Mesenchymal stem cell (in vitro differentiated cells and primary cell): ENCODE results near the gene NHLH1.
A peak's percentile ranks its signal among the peaks of the same experiment; 100 is the strongest.

Source experiments
- DNase-seq: peaks from one replicate; pipeline ENCODE4 v3.0.0-alpha.2; 2013
- H2AFZ ChIP-seq: one replicate; pipeline ENCODE4 v1.6.1; 2013; ENCODE audit warnings: low read depth, mild to moderate bottlenecking, control low read depth, inconsistent platforms, low read length, moderate library complexity
- H2AK5ac ChIP-seq: 2 replicates; pipeline ENCODE4 v1.6.1; 2013; ENCODE audit warnings: low read length, moderate library complexity, mild to moderate bottlenecking, inconsistent platforms; ENCODE audit not compliant: severe bottlenecking
- H2BK120ac ChIP-seq: one replicate; pipeline ENCODE4 v1.6.1; 2013; ENCODE audit warnings: low read depth, mild to moderate bottlenecking, inconsistent platforms, low read length, moderate library complexity
- H2BK12ac ChIP-seq, 2 experiments: one replicate each; pipeline ENCODE4 v1.6.1; 2013; ENCODE audit warnings: inconsistent platforms in 2 of 2, low read length in 2 of 2, mild to moderate bottlenecking in 2 of 2, moderate library complexity in 2 of 2, control low read depth in 1 of 2
- H2BK15ac ChIP-seq: one replicate; pipeline ENCODE4 v1.6.1; 2013; ENCODE audit warnings: mild to moderate bottlenecking, low read depth, inconsistent platforms; ENCODE audit not compliant: poor library complexity, severe bottlenecking
- H2BK5ac ChIP-seq: 2 replicates; pipeline ENCODE4 v1.6.1; 2013; ENCODE audit warnings: low read depth, mild to moderate bottlenecking, low read length, control low read depth, inconsistent platforms; ENCODE audit not compliant: poor library complexity, severe bottlenecking
- H3K14ac ChIP-seq, 2 experiments: one replicate each; pipeline ENCODE4 v1.6.1; 2013; ENCODE audit warnings: inconsistent platforms in 2 of 2, low read length in 2 of 2, control low read depth in 1 of 2, mild to moderate bottlenecking in 1 of 2, moderate library complexity in 1 of 2
- H3K18ac ChIP-seq, 2 experiments: one replicate each; pipeline ENCODE4 v1.6.1; 2013; ENCODE audit warnings: inconsistent platforms in 2 of 2, low read length in 2 of 2, control low read depth in 1 of 2, low read depth in 1 of 2, mild to moderate bottlenecking in 1 of 2
- H3K23ac ChIP-seq, 2 experiments: one replicate each; pipeline ENCODE4 v1.6.1; 2013; ENCODE audit warnings: inconsistent platforms in 2 of 2, low read length in 2 of 2, mild to moderate bottlenecking in 2 of 2, moderate library complexity in 2 of 2, control low read depth in 1 of 2
- H3K27ac ChIP-seq: 2 replicates; pipeline ENCODE4 v1.5.1; 2013; ENCODE audit warnings: mild to moderate bottlenecking, moderate library complexity, low read length, control low read depth, inconsistent platforms; ENCODE audit not compliant: poor library complexity, severe bottlenecking
- H3K27me3 ChIP-seq, 2 experiments: 2 replicates each; pipeline versions ENCODE4 v1.6.1 to v1.7.0; 2013; ENCODE audit warnings: low read length in 2 of 2, mild to moderate bottlenecking in 2 of 2, moderate library complexity in 2 of 2, control low read depth in 1 of 2, inconsistent platforms in 1 of 2; ENCODE audit not compliant: control insufficient read depth in 1 of 2, insufficient read depth in 1 of 2
- H3K36me3 ChIP-seq, 2 experiments: 2 replicates each; pipeline versions ENCODE4 v1.6.1 to v1.7.0; 2013; ENCODE audit warnings: low read length in 2 of 2, control low read depth in 1 of 2, inconsistent platforms in 1 of 2, low read depth in 1 of 2, mild to moderate bottlenecking in 1 of 2; ENCODE audit not compliant: insufficient read depth in 2 of 2, control insufficient read depth in 1 of 2
- H3K4ac ChIP-seq, 2 experiments: one replicate each; pipeline ENCODE4 v1.6.1; 2013; ENCODE audit warnings: inconsistent platforms in 2 of 2, low read length in 2 of 2, mild to moderate bottlenecking in 2 of 2, moderate library complexity in 2 of 2, control low read depth in 1 of 2, low read depth in 1 of 2
- H3K4me1 ChIP-seq: 2 replicates; pipeline ENCODE4 v1.6.1; 2013; ENCODE audit warnings: low read depth, low read length, control low read depth; ENCODE audit not compliant: control insufficient read depth, insufficient read depth
- H3K4me2 ChIP-seq: 2 replicates; pipeline ENCODE4 v1.6.1; 2013; ENCODE audit warnings: low read length, mild to moderate bottlenecking, inconsistent platforms; ENCODE audit not compliant: poor library complexity, severe bottlenecking
- H3K4me3 ChIP-seq, 2 experiments: 2 replicates each; pipeline versions ENCODE4 v1.5.1 to v1.7.0; 2013; ENCODE audit warnings: low read length in 2 of 2, mild to moderate bottlenecking in 2 of 2, control low read depth in 1 of 2, low read depth in 1 of 2; ENCODE audit not compliant: insufficient read depth in 1 of 2
- H3K79me1 ChIP-seq: replicated peaks from 2 replicates; pipeline ENCODE4 v1.6.1; 2013; ENCODE audit warnings: mild to moderate bottlenecking, control low read depth, low read length, inconsistent platforms; ENCODE audit not compliant: poor library complexity, severe bottlenecking
- H3K9ac ChIP-seq: 2 replicates; pipeline ENCODE4 v1.7.0; 2013; ENCODE audit warnings: mild to moderate bottlenecking, low read length, moderate library complexity
- H3K9me3 ChIP-seq: 2 replicates; pipeline ENCODE4 v1.7.0; 2013; ENCODE audit warnings: mild to moderate bottlenecking, low read length; ENCODE audit not compliant: control insufficient read depth
- H4K8ac ChIP-seq: one replicate; pipeline ENCODE4 v1.6.1; 2013; ENCODE audit warnings: inconsistent platforms, mild to moderate bottlenecking, low read length, moderate library complexity
- H4K91ac ChIP-seq: one replicate; pipeline ENCODE4 v1.6.1; 2013; ENCODE audit warnings: mild to moderate bottlenecking, low read length, inconsistent platforms
- WGBS: methylation state at CpG from one replicate; pipeline ENCODE4 v1.1.7; 2013; ENCODE audit warnings: mixed read lengths; 5-methylcytosine and 5-hydroxymethylcytosine counted together

NHLH1 gene

DNA sequence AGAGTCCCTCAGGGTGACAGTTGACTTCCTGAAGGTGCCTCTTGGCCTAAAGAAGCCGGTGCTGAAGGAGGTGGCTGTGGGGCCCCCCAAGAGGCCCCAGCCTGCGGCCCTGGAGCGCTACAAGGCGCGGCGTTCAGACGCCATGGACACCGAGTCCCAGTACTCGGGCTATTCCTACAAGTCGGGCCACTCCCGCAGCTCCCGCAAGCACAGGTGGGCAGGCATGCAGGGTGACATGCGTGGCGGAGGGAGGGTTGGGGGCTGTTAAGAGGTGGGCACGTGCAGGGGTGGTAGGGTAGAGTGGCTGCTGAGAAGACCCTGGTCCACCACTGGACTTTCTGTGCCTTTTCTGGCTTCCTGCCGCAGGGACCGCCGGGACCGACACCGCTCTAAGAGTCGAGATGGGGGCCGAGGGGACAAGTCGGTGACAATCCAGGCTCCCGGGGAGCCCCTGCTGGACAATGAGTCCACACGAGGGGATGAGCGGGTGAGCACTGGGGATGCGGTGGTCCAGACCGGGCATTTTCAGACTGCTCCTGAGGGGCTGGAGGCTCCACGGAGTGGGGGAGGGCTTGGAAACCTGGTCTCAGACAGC, 48.9 kb downstream of the NHLH1 start:
- Histone ChIP-seq H3K9ac (no peak overlapping the region), H3K27ac (no peak overlapping the region), H2BK12ac (no peak overlapping the region), H4K8ac (no peak overlapping the region), H3K18ac (no peak overlapping the region), H3K9me3 (no peaks in the 10 kb centered on the region), H3K4me2 (no peak overlapping the region), H2AFZ (no peak overlapping the region), H3K14ac (no peak overlapping the region), H3K23ac (no peak overlapping the region), H3K36me3 (peaks cover 0 to 50% of the 10 kb centered on the region in 2 experiments), H3K4me3 (no peak overlapping the region), H2BK15ac (no peak overlapping the region), H2BK5ac (no peak overlapping the region), H3K79me1 (peaks cover 47% of the 10 kb centered on the region), H3K27me3 (peaks cover 0 to 60% of the 10 kb centered on the region in 2 experiments), H3K4me1 (peaks cover 6% of the 10 kb centered on the region), H3K4ac (no peak overlapping the region), H2AK5ac (no peak overlapping the region), H2BK120ac (no peak overlapping the region), H4K91ac (no peak overlapping the region)
- DNase-seq: no peak
- WGBS: 94% methylated on average over 29 of the region's 29 CpGs

DNA sequence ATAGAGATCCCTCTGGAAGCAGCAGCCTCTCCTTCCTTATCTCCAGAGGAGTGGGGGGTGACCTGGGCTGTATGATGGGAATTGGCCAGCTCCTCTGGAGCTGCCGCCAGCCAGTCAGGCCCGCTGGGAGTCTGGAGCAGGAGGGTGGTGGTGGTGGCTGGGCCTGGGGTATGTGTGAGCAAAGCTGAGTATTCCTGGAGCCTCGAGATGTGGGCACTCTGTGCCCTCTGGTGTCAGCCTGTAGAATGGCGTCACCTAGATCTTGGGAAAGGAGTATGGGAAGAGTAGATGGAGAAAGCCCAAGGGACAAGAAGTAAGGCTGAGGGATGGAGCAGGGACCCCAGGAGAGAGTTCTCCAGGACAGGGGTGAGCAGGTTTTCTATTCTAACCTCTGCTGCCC, 49.5 kb downstream of the NHLH1 start:
- no peak overlapping the region for H2BK5ac ChIP-seq
- H4K8ac ChIP-seq: no peak overlapping the region
- no peak overlapping the region for H2AFZ ChIP-seq
- H3K18ac ChIP-seq: no peak overlapping the region
- H3K9me3 ChIP-seq: no peaks in the 10 kb centered on the region
- no peak overlapping the region for H4K91ac ChIP-seq
- peaks cover 45% of the 10 kb centered on the region for H3K79me1 ChIP-seq
- no peak overlapping the region for H3K4me2 ChIP-seq
- H3K36me3 ChIP-seq: peaks cover 0 to 52% of the 10 kb centered on the region in 2 experiments
- H3K9ac ChIP-seq: no peak overlapping the region
- no peak overlapping the region for H2AK5ac ChIP-seq
- H2BK120ac ChIP-seq: no peak overlapping the region
- no peak overlapping the region for H3K4ac ChIP-seq
- H3K4me3 ChIP-seq: no peak overlapping the region
- no peak overlapping the region for H3K27ac ChIP-seq
- no peak overlapping the region for H3K14ac ChIP-seq
- WGBS: 73% methylated on average over 4 of the region's 4 CpGs
- peaks cover 0 to 60% of the 10 kb centered on the region in 2 experiments for H3K27me3 ChIP-seq
- peak; percentile 48 for DNase-seq
- peaks cover 6% of the 10 kb centered on the region for H3K4me1 ChIP-seq
- H3K23ac ChIP-seq: no peak overlapping the region
- no peak overlapping the region for H2BK12ac ChIP-seq
- no peak overlapping the region for H2BK15ac ChIP-seq

DNA sequence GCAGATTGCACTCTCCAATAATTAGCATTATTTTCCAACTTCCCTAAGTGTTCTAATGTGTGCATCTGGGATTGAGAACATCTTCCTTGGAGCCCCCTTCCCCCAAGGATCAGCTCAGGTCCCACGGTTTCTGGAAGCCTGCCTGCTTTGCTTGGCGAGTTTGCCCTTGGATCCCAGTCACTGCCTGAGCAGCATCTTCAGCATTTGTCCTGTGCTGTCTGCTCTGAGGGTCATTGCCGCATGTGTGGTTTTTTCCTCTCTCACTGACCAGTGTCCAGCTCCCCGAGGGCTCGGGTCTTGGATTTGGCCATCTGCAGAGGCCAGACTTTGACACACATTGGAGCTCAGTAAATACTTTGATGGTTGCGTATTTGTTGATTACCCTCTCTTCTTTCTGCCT, 51.6 kb downstream of the NHLH1 start:
- H2BK15ac ChIP-seq: no peak overlapping the region
- H3K18ac ChIP-seq: no peak overlapping the region
- no peak overlapping the region for H3K4me3 ChIP-seq
- no peak overlapping the region for H4K91ac ChIP-seq
- H3K23ac ChIP-seq: no peak overlapping the region
- no peak overlapping the region for H3K4ac ChIP-seq
- no peak overlapping the region for H2AK5ac ChIP-seq
- no peak overlapping the region for H4K8ac ChIP-seq
- peaks cover 0 to 58% of the 10 kb centered on the region in 2 experiments for H3K36me3 ChIP-seq
- no peak overlapping the region for H3K27ac ChIP-seq
- H2AFZ ChIP-seq: no peak overlapping the region
- no peaks in the 10 kb centered on the region for H3K9me3 ChIP-seq
- no peak overlapping the region for H2BK12ac ChIP-seq
- WGBS: 97% methylated on average over 6 of the region's 6 CpGs
- H3K4me1 ChIP-seq: peaks cover 6% of the 10 kb centered on the region
- H2BK5ac ChIP-seq: no peak overlapping the region
- no peak overlapping the region for H2BK120ac ChIP-seq
- peaks cover 0 to 59% of the 10 kb centered on the region in 2 experiments for H3K27me3 ChIP-seq
- H3K4me2 ChIP-seq: no peak overlapping the region
- H3K9ac ChIP-seq: no peak overlapping the region
- DNase-seq: no peak
- peaks cover 38% of the 10 kb centered on the region for H3K79me1 ChIP-seq
- no peak overlapping the region for H3K14ac ChIP-seq

DNA sequence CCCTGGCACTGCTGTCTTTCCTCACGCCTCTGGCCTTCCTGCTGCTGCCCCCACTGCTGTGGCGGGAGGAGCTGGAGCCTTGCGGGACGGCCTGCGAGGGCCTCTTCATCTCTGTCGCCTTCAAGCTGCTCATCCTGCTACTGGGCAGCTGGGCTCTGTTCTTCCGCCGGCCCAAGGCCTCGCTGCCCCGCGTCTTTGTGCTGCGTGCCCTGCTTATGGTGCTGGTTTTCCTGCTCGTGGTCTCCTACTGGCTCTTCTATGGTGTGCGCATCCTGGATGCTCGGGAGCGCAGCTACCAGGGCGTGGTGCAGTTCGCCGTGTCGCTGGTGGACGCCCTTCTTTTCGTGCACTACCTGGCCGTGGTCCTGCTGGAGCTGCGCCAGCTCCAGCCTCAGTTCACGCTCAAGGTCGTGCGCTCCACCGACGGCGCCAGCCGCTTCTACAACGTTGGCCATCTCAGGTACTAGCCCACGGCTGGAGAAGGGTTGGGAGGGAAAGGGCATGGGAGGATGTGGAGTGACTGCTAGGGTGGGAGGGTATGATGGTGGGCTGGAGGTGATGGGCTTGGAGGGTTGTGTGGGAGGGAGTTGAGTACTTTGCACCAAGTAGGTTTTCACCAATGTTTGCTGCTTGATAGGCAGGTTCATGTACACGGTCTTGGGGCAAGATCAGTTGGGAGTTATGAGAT, 52.4 kb downstream of the NHLH1 start:
- Histone ChIP-seq H3K27me3 (peaks cover 0 to 57% of the 10 kb centered on the region in 2 experiments), H3K27ac (no peak overlapping the region), H4K91ac (no peak overlapping the region), H2BK15ac (no peak overlapping the region), H3K9me3 (no peaks in the 10 kb centered on the region), H3K4me2 (no peak overlapping the region), H2BK5ac (no peak overlapping the region), H3K23ac (no peak overlapping the region), H3K79me1 (peaks cover 35% of the 10 kb centered on the region), H3K18ac (no peak overlapping the region), H2BK12ac (no peak overlapping the region), H3K4me3 (no peak overlapping the region), H3K36me3 (peaks cover 0 to 65% of the 10 kb centered on the region in 2 experiments), H3K4ac (no peak overlapping the region), H3K4me1 (peaks cover 6% of the 10 kb centered on the region), H2AFZ (no peak overlapping the region), H3K9ac (no peak overlapping the region), H2AK5ac (no peak overlapping the region), H2BK120ac (no peak overlapping the region), H3K14ac (peak overlapping the region in 1 of 2 experiments; percentile 31), H4K8ac (no peak overlapping the region)
- DNase-seq: no peak
- 97% methylated on average over 34 of the region's 34 CpGs for WGBS
